Measurements from ENCODE around the gene AATK.

AATK gene

GRCh38 chr17:81166033-81166492 is at the start of gene AATK:
TSS of gene AATK (minus strand) at chr17:81166221. CDS start at chr17:81165992, 229 bp downstream.
- no peak for DNase-seq

- no peak for DNase-seq
Measured at GRCh38 chr17:81213978-81214377, 48.0 kb upstream of the AATK start.

- DNase-seq: no peak
Measured at GRCh38 chr17:81212365-81212764, 46.3 kb upstream of the AATK start.

GRCh38 chr17:81210868-81211267 is 44.8 kb upstream of the AATK start:
- no peak for DNase-seq

- DNase-seq: no peak
Measured at GRCh38 chr17:81210466-81210865, 44.4 kb upstream of the AATK start.

- no peak for DNase-seq
Measured at GRCh38 chr17:81209141-81209540, 43.1 kb upstream of the AATK start.

GRCh38 chr17:81208651-81209050 is 42.6 kb upstream of the AATK start:
- no peak for DNase-seq

GRCh38 chr17:81207610-81208581 is 41.9 kb upstream of the AATK start:
- no peak for DNase-seq

GRCh38 chr17:81206657-81207056 is 40.6 kb upstream of the AATK start:
- DNase-seq: no peak

- DNase-seq: no peak
Measured at GRCh38 chr17:81206166-81206565, 40.1 kb upstream of the AATK start.

GRCh38 chr17:81204578-81204977 is 38.6 kb upstream of the AATK start:
- DNase-seq: no peak

- no peak for DNase-seq
Measured at GRCh38 chr17:81203136-81203535, 37.1 kb upstream of the AATK start.

GRCh38 chr17:81202318-81202717 is 36.3 kb upstream of the AATK start:
- no peak for DNase-seq

GRCh38 chr17:81200695-81201580 is 34.9 kb upstream of the AATK start:
- peak; percentile 49 for DNase-seq

GRCh38 chr17:81200201-81200600 is 34.2 kb upstream of the AATK start:
- DNase-seq: no peak

- DNase-seq: no peak
Measured at GRCh38 chr17:81199482-81199830, 33.4 kb upstream of the AATK start.

GRCh38 chr17:81198826-81199481 is 32.9 kb upstream of the AATK start:
- no peak for DNase-seq

- no peak for DNase-seq
Measured at GRCh38 chr17:81197831-81198490, 31.9 kb upstream of the AATK start.

GRCh38 chr17:81197409-81197795 is 31.4 kb upstream of the AATK start:
- no peak for DNase-seq

GRCh38 chr17:81196505-81197408 is 30.7 kb upstream of the AATK start:
- DNase-seq: no peak

- no peak for DNase-seq
Measured at GRCh38 chr17:81195941-81196495, 30.0 kb upstream of the AATK start.
